Neuronal stem cell (in vitro differentiated cells): ENCODE results near the gene PTPRE.

ENCODE experiments used
- DNase-seq: peaks from one replicate; pipeline ENCODE4 v3.0.0-alpha.2; 2013; ENCODE audit warnings: low spot score
- H2AFZ ChIP-seq: one replicate; pipeline ENCODE4 v1.6.1; 2013; ENCODE audit warnings: mild to moderate bottlenecking, low read length, inconsistent platforms
- H2AK5ac ChIP-seq: 2 replicates; pipeline ENCODE4 v1.6.1; 2013; ENCODE audit warnings: low read depth, mild to moderate bottlenecking, inconsistent platforms, low read length, moderate library complexity, mixed read lengths
- H2BK120ac ChIP-seq: 2 replicates; pipeline ENCODE4 v1.6.1; 2013; ENCODE audit warnings: low read depth, mild to moderate bottlenecking, inconsistent platforms, low read length, moderate library complexity, mixed read lengths
- H2BK12ac ChIP-seq: one replicate; pipeline ENCODE4 v1.6.1; 2013; ENCODE audit warnings: low read length, inconsistent platforms
- H2BK15ac ChIP-seq: 2 replicates; pipeline ENCODE4 v1.6.1; 2013; ENCODE audit warnings: mild to moderate bottlenecking, low read length, inconsistent platforms, mixed read lengths
- H2BK5ac ChIP-seq: one replicate; pipeline ENCODE4 v1.6.1; 2013; ENCODE audit warnings: inconsistent platforms, mild to moderate bottlenecking, low read length, moderate library complexity
- H3K14ac ChIP-seq: one replicate; pipeline ENCODE4 v1.6.1; 2013; ENCODE audit warnings: low read length, inconsistent platforms
- H3K18ac ChIP-seq: 2 replicates; pipeline ENCODE4 v1.6.1; 2013; ENCODE audit warnings: low read length, inconsistent platforms
- H3K23ac ChIP-seq: 2 replicates; pipeline ENCODE4 v1.6.1; 2013; ENCODE audit warnings: low read depth, mild to moderate bottlenecking, mixed read lengths, low read length, inconsistent platforms; ENCODE audit not compliant: poor library complexity
- H3K27ac ChIP-seq: replicated peaks from 3 replicates; pipeline ENCODE4 v1.5.1; 2013; ENCODE audit warnings: low read length, inconsistent platforms
- H3K27me3 ChIP-seq, 3 experiments: 2 replicates each; pipeline ENCODE4 v1.6.1; 2013; ENCODE audit warnings: low read length in 3 of 3, mild to moderate bottlenecking in 2 of 3, inconsistent platforms in 1 of 3, low read depth in 1 of 3, mixed read lengths in 1 of 3, moderate library complexity in 1 of 3; ENCODE audit not compliant: control insufficient read depth in 3 of 3, insufficient read depth in 3 of 3
- H3K36me3 ChIP-seq, 2 donors: replicated peaks in 1 of 2; 2 replicates each; pipeline ENCODE4 v1.6.1; 2013; ENCODE audit warnings: low read length in 2 of 2; ENCODE audit not compliant: control insufficient read depth in 2 of 2, insufficient read depth in 2 of 2
- H3K4ac ChIP-seq: 2 replicates; pipeline ENCODE4 v1.6.1; 2013; ENCODE audit warnings: inconsistent platforms, mild to moderate bottlenecking, low read length, moderate library complexity
- H3K4me1 ChIP-seq, 2 donors: 1 replicate in 1 of 2; 2 replicates in 1 of 2; pipeline ENCODE4 v1.6.1; 2013; ENCODE audit warnings: low read length in 2 of 2, low read depth in 1 of 2; ENCODE audit not compliant: control insufficient read depth in 2 of 2, insufficient read depth in 1 of 2
- H3K4me2 ChIP-seq: one replicate; pipeline ENCODE4 v1.6.1; 2013; ENCODE audit warnings: mild to moderate bottlenecking, low read length, inconsistent platforms; ENCODE audit not compliant: insufficient read depth, poor library complexity, severe bottlenecking
- H3K4me3 ChIP-seq, 2 donors: 2 replicates each; pipeline ENCODE4 v1.5.1; 2013; ENCODE audit warnings: low read length in 2 of 2, mild to moderate bottlenecking in 2 of 2, inconsistent platforms in 1 of 2, moderate library complexity in 1 of 2
- H3K79me1 ChIP-seq: one replicate; pipeline ENCODE4 v1.6.1; 2013; ENCODE audit warnings: low read depth, mild to moderate bottlenecking, inconsistent platforms, low read length, moderate library complexity
- H3K9ac ChIP-seq: one replicate; pipeline ENCODE4 v1.6.1; 2013; ENCODE audit warnings: mild to moderate bottlenecking, low read depth, low read length, inconsistent platforms; ENCODE audit not compliant: poor library complexity
- H3K9me3 ChIP-seq, 2 donors: replicated peaks in 1 of 2; 2 replicates each; pipeline versions ENCODE3 to v1.6.1; 2013; ENCODE audit warnings: low read length in 2 of 2, mild to moderate bottlenecking in 2 of 2, inconsistent platforms in 1 of 2, low read depth in 1 of 2, mixed read lengths in 1 of 2, moderate library complexity in 1 of 2; ENCODE audit not compliant: control insufficient read depth in 2 of 2, insufficient read depth in 1 of 2
- H4K8ac ChIP-seq: one replicate; pipeline ENCODE4 v1.6.1; 2013; ENCODE audit warnings: low read depth, mild to moderate bottlenecking, inconsistent platforms, low read length, moderate library complexity
- H4K91ac ChIP-seq: one replicate; pipeline ENCODE4 v1.6.1; 2013; ENCODE audit warnings: low read length, low read depth, mild to moderate bottlenecking, inconsistent platforms; ENCODE audit not compliant: poor library complexity
- WGBS, 2 donors: extraction: QIAGEN DNeasy Blood & Tissue Kit; methylation state at CpG; one replicate each; pipeline ENCODE4 v1.1.7; 2013; ENCODE audit warnings: missing lambda C conversion rate in 2 of 2, mixed read lengths in 1 of 2; ENCODE audit not compliant: insufficient read length in 2 of 2, insufficient replicate concordance in 1 of 2; ENCODE audit errors: extremely low coverage in 2 of 2; 5-methylcytosine and 5-hydroxymethylcytosine counted together

The PTPRE gene

DNA sequence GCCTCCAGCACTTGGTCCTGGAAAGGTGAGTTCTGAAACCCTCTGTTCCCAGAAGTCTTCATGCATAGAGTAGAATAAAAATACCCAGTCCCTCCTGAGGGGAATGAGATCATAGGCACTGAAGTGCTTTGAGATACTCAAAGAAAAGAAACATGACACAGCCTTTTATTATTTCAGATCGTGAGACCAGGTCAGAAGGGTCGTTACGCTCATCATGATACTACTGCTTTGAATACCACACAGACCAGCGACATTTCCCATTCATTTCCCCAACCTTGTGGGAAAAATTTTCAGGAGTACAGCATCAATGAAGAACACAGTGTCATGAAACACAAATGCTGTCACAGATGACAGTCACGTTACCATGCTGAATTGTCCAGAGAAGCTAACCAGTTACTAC is 29.2 kb upstream of the PTPRE start:
- no peak overlapping the region for H2AFZ ChIP-seq
- H4K91ac ChIP-seq: no peak overlapping the region
- no peak overlapping the region for H2BK120ac ChIP-seq
- H3K36me3 ChIP-seq: no peaks in the 10 kb centered on the region
- H3K27ac ChIP-seq: no peak overlapping the region
- no peak overlapping the region for H3K4me3 ChIP-seq
- H2BK12ac ChIP-seq: no peak overlapping the region
- H2BK5ac ChIP-seq: no peak overlapping the region
- H2BK15ac ChIP-seq: no peak overlapping the region
- WGBS, 2 donors: no CpG with 5 or more reads among the region's 5 CpGs
- no peak overlapping the region for H3K14ac ChIP-seq
- no peak overlapping the region for H2AK5ac ChIP-seq
- H3K23ac ChIP-seq: no peak overlapping the region
- no peak overlapping the region for H3K18ac ChIP-seq
- DNase-seq: no peak
- no peak overlapping the region for H3K4me2 ChIP-seq
- H3K9ac ChIP-seq: no peak overlapping the region
- peaks cover 0 to 7% of the 10 kb centered on the region in 2 donors for H3K4me1 ChIP-seq
- H3K27me3 ChIP-seq: peaks cover 0 to under 1% (median 0%) of the 10 kb centered on the region in 3 experiments
- no peaks in the 10 kb centered on the region for H3K79me1 ChIP-seq
- no peaks in the 10 kb centered on the region for H3K9me3 ChIP-seq
- no peak overlapping the region for H3K4ac ChIP-seq
- H4K8ac ChIP-seq: no peak overlapping the region

DNA sequence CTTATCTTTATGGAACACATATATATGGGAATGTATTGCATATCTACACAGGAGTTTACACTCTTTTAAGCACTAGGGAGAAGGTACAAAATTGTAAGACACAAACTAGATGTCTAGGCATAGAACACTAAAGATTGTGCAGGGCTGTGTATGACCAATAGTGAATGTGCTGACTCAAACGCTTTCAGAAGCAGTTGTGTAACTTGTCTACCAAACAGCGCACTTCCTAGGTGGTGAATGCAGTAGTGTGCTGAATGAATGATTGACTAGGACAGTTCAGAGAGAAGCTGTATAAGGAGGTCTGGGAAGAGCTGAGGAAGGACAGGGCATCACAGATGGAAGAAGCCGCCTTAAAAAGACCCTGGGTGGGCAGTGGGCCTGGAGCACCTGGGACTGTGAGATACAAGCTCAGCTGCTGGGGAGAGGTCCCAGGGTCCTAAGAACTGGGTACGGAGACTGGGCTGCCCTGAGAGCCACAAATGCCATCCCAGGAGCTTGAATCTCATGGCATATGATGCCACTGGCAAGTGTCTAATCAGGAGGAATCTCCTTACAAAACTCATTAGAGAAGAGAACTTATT is 28.3 kb upstream of the PTPRE start:
- H3K18ac ChIP-seq: no peak overlapping the region
- no peak overlapping the region for H4K91ac ChIP-seq
- no peak overlapping the region for H2BK15ac ChIP-seq
- H2AFZ ChIP-seq: no peak overlapping the region
- no peak overlapping the region for H2BK120ac ChIP-seq
- peaks cover 0 to 7% of the 10 kb centered on the region in 2 donors for H3K4me1 ChIP-seq
- WGBS, 2 donors: no CpG with 5 or more reads among the region's 4 CpGs
- H4K8ac ChIP-seq: no peak overlapping the region
- no peak overlapping the region for H3K9ac ChIP-seq
- H3K14ac ChIP-seq: no peak overlapping the region
- H3K23ac ChIP-seq: no peak overlapping the region
- H2AK5ac ChIP-seq: no peak overlapping the region
- no peak overlapping the region for H2BK5ac ChIP-seq
- H3K27me3 ChIP-seq: peaks cover 0 to 5% (median 0%) of the 10 kb centered on the region in 3 experiments
- H3K4me3 ChIP-seq: no peak overlapping the region
- no peak overlapping the region for H3K27ac ChIP-seq
- no peaks in the 10 kb centered on the region for H3K9me3 ChIP-seq
- no peaks in the 10 kb centered on the region for H3K79me1 ChIP-seq
- no peak overlapping the region for H3K4ac ChIP-seq
- H2BK12ac ChIP-seq: no peak overlapping the region
- H3K4me2 ChIP-seq: no peak overlapping the region
- DNase-seq: no peak
- H3K36me3 ChIP-seq: no peaks in the 10 kb centered on the region

DNA sequence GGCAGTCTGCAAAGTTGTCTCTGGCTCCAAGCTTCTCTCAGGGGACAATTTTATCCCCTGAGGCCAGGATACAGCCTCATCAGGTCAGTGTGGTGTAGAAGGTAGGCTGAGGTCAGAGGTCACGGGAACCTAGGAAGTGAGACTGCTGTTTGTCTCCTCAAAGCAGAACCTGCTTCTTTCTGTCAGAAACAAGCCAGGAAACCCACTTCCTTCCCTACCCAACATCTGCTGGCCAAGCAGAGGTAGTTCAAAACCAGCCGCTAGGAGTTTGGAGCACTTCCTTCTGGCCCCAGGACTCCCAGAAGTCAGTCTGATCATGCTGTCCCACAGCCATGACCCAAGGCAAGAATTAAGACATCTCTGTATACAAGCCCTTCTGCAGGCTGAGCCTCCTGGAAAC is 26.3 kb upstream of the PTPRE start:
- no peak overlapping the region for H4K91ac ChIP-seq
- peaks cover 0 to 2% of the 10 kb centered on the region in 2 donors for H3K4me1 ChIP-seq
- DNase-seq: no peak
- no peak overlapping the region for H2AK5ac ChIP-seq
- no CpG with 5 or more reads among the region's 2 CpGs for WGBS, 2 donors
- no peaks in the 10 kb centered on the region for H3K36me3 ChIP-seq
- no peak overlapping the region for H4K8ac ChIP-seq
- H3K4me3 ChIP-seq: no peak overlapping the region
- no peak overlapping the region for H3K9ac ChIP-seq
- no peak overlapping the region for H3K4me2 ChIP-seq
- H2BK15ac ChIP-seq: no peak overlapping the region
- peaks cover 0 to 5% (median 0%) of the 10 kb centered on the region in 3 experiments for H3K27me3 ChIP-seq
- no peaks in the 10 kb centered on the region for H3K79me1 ChIP-seq
- H3K27ac ChIP-seq: no peak overlapping the region
- no peak overlapping the region for H2BK5ac ChIP-seq
- H3K23ac ChIP-seq: no peak overlapping the region
- H3K9me3 ChIP-seq: no peaks in the 10 kb centered on the region
- H3K14ac ChIP-seq: no peak overlapping the region
- no peak overlapping the region for H3K18ac ChIP-seq
- no peak overlapping the region for H2BK12ac ChIP-seq
- no peak overlapping the region for H3K4ac ChIP-seq
- no peak overlapping the region for H2BK120ac ChIP-seq
- no peak overlapping the region for H2AFZ ChIP-seq

DNA sequence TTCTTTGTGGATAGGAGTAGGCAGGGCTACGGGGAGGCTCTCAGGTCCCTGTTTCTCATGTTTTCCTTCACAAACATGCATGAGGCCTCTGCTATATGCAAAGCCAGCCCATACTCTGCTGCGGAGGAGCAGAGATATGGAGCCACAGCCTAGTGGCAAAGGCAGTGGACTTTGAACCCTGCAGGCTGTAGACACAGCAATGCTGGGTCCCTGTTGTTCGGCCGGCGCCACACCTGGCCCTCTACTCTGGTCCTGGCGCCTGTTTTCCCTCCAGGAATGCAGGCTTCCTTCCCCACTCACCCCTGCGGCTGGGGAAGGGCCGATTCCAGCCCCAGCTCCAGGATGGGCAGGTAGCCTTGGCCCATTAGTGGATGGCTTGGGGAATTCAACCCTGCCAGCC is 25.6 kb upstream of the PTPRE start:
- Histone ChIP-seq H3K27ac (no peak overlapping the region), H4K91ac (no peak overlapping the region), H3K4me1 (peaks cover 0 to 2% of the 10 kb centered on the region in 2 donors), H3K14ac (peak overlapping the region; percentile 13), H3K4ac (no peak overlapping the region), H3K79me1 (no peaks in the 10 kb centered on the region), H2AK5ac (no peak overlapping the region), H2AFZ (no peak overlapping the region), H3K4me2 (no peak overlapping the region), H4K8ac (no peak overlapping the region), H3K9ac (no peak overlapping the region), H3K36me3 (no peaks in the 10 kb centered on the region), H2BK5ac (no peak overlapping the region), H2BK120ac (no peak overlapping the region), H3K4me3 (no peak overlapping the region), H3K27me3 (peaks cover 0 to 5% (median 0%) of the 10 kb centered on the region in 3 experiments), H3K23ac (no peak overlapping the region), H2BK15ac (no peak overlapping the region), H2BK12ac (no peak overlapping the region), H3K9me3 (no peaks in the 10 kb centered on the region), H3K18ac (peak overlapping the region; percentile 42)
- no CpG with 5 or more reads among the region's 8 CpGs for WGBS, 2 donors
- DNase-seq: no peak
